Measurements from ENCODE around the gene PPIL1. TPM values are rescaled to one million over a fixed set of nuclear protein-coding genes. Genes with fewer than 3 reads are reported as not detected.

Gene PPIL1
- polyA plus RNA-seq, 1 donor from 2014 or later: 104 TPM

DNA sequence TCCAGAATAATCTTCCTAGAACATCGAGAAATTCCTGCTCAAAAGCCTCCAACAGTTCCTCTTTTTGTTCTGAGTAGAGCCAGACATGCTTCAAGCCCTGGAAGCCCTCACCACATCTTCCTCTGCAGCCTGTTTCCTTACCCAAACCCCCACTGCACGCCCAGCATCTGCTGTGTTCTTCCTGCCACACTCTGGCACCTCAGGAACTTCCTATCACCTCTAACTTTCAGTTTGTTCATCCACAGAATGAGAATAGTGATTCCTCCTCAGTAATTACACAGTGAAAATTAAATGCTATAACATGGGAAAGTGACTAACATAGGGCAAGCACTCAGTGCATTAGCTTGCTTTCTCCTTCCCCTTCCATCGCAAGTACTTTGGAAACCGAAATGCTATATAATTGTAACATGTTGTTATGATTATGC is 37.4 kb upstream of the PPIL1 start:
- H3K9ac ChIP-seq (ENCODE audit: low read length): no peak overlapping the region
- no peaks in the 10 kb centered on the region for H3K9me2 ChIP-seq (ENCODE audit: insufficient read depth, low read length)
- H3K9me3 ChIP-seq (ENCODE audit: low read length): no peaks in the 10 kb centered on the region
- no peak overlapping the region for H2AFZ ChIP-seq (ENCODE audit: low read depth, low read length)
- no peaks in the 10 kb centered on the region for H3F3A ChIP-seq (ENCODE audit: insufficient read depth, low read length, poor library complexity, severe bottlenecking)
- no peaks in the 10 kb centered on the region for H4K20me1 ChIP-seq (ENCODE audit: insufficient read depth)
- no peak overlapping the region for H3K4me2 ChIP-seq (ENCODE audit: low read length)
- H3K79me2 ChIP-seq (replicated peaks; ENCODE audit: insufficient read depth, low read length): no peaks in the 10 kb centered on the region
- no peak overlapping the region for H3K4me3 ChIP-seq (ENCODE audit: low read length)
- H3K27me3 ChIP-seq (ENCODE audit: insufficient read depth, low read depth, low read length): no peaks in the 10 kb centered on the region
- no peak overlapping the region for H3K27ac ChIP-seq (ENCODE audit: low read length)
- no peaks in the 10 kb centered on the region for H3K36me3 ChIP-seq (ENCODE audit: insufficient read depth, low read length)
- TF ChIP-seq EP300 (conservative IDR thresholded peaks at IDR 0.05; ENCODE audit: poor library complexity, severe bottlenecking) (no peak), TAF1 (IDR thresholded peaks at IDR 0.05; ENCODE audit: low read depth) (no peak), EZH2 (IDR thresholded peaks at IDR 0.05; ENCODE audit: borderline replicate concordance, insufficient read depth, low read length, poor library complexity, severe bottlenecking) (no peak), RAD21 (conservative IDR thresholded peaks at IDR 0.05) (no peak), SMC3 (conservative IDR thresholded peaks at IDR 0.05; ENCODE audit: poor library complexity) (no peak)

- H3F3A ChIP-seq (ENCODE audit: insufficient read depth, low read length, poor library complexity, severe bottlenecking): no peaks in the 10 kb centered on the region
- no peaks in the 10 kb centered on the region for H3K27me3 ChIP-seq (ENCODE audit: insufficient read depth, low read depth, low read length)
- H3K9me3 ChIP-seq (ENCODE audit: low read length): no peaks in the 10 kb centered on the region
- H3K9me2 ChIP-seq (ENCODE audit: insufficient read depth, low read length): no peaks in the 10 kb centered on the region
- no peak overlapping the region for H3K4me3 ChIP-seq (ENCODE audit: low read length)
- no peaks in the 10 kb centered on the region for H4K20me1 ChIP-seq (ENCODE audit: insufficient read depth)
- H3K27ac ChIP-seq (ENCODE audit: low read length): no peak overlapping the region
- H3K36me3 ChIP-seq (ENCODE audit: insufficient read depth, low read length): no peaks in the 10 kb centered on the region
- no peak overlapping the region for H2AFZ ChIP-seq (ENCODE audit: low read depth, low read length)
- no peak for TF ChIP-seq SMC3 (conservative IDR thresholded peaks at IDR 0.05; ENCODE audit: poor library complexity)
- H3K79me2 ChIP-seq (replicated peaks; ENCODE audit: insufficient read depth, low read length): no peaks in the 10 kb centered on the region
- H3K9ac ChIP-seq (ENCODE audit: low read length): no peak overlapping the region
- H3K4me2 ChIP-seq (ENCODE audit: low read length): no peak overlapping the region
Measured at GRCh38 chr6:36908747-36909146, 34.1 kb upstream of the PPIL1 start.

GRCh38 chr6:36907781-36908180 is 33.2 kb upstream of the PPIL1 start:
- Histone ChIP-seq H3K9ac (ENCODE audit: low read length) (no peak overlapping the region), H3F3A (ENCODE audit: insufficient read depth, low read length, poor library complexity, severe bottlenecking) (no peaks in the 10 kb centered on the region), H4K20me1 (ENCODE audit: insufficient read depth) (no peaks in the 10 kb centered on the region), H3K9me2 (ENCODE audit: insufficient read depth, low read length) (no peaks in the 10 kb centered on the region), H2AFZ (ENCODE audit: low read depth, low read length) (no peak overlapping the region), H3K4me3 (ENCODE audit: low read length) (no peak overlapping the region), H3K9me3 (ENCODE audit: low read length) (no peaks in the 10 kb centered on the region), H3K4me2 (ENCODE audit: low read length) (no peak overlapping the region), H3K27ac (ENCODE audit: low read length) (no peak overlapping the region), H3K79me2 (replicated peaks; ENCODE audit: insufficient read depth, low read length) (no peaks in the 10 kb centered on the region), H3K27me3 (ENCODE audit: insufficient read depth, low read depth, low read length) (no peaks in the 10 kb centered on the region), H3K36me3 (ENCODE audit: insufficient read depth, low read length) (no peaks in the 10 kb centered on the region)
- TF ChIP-seq SMC3 (conservative IDR thresholded peaks at IDR 0.05; ENCODE audit: poor library complexity) (no peak), MXI1 (conservative IDR thresholded peaks at IDR 0.05; ENCODE audit: poor library complexity, severe bottlenecking) (no peak), EP300 (conservative IDR thresholded peaks at IDR 0.05; ENCODE audit: poor library complexity, severe bottlenecking) (no peak), REST (IDR thresholded peaks at IDR 0.05; ENCODE audit: borderline replicate concordance) (no peak), POLR2AphosphoS5 (IDR thresholded peaks at IDR 0.05) (no peak), TAF1 (IDR thresholded peaks at IDR 0.05; ENCODE audit: low read depth) (no peak), RAD21 (conservative IDR thresholded peaks at IDR 0.05) (no peak), EZH2 (IDR thresholded peaks at IDR 0.05; ENCODE audit: borderline replicate concordance, insufficient read depth, low read length, poor library complexity, severe bottlenecking) (no peak)
- TF ChIP-seq, protein P1, sequence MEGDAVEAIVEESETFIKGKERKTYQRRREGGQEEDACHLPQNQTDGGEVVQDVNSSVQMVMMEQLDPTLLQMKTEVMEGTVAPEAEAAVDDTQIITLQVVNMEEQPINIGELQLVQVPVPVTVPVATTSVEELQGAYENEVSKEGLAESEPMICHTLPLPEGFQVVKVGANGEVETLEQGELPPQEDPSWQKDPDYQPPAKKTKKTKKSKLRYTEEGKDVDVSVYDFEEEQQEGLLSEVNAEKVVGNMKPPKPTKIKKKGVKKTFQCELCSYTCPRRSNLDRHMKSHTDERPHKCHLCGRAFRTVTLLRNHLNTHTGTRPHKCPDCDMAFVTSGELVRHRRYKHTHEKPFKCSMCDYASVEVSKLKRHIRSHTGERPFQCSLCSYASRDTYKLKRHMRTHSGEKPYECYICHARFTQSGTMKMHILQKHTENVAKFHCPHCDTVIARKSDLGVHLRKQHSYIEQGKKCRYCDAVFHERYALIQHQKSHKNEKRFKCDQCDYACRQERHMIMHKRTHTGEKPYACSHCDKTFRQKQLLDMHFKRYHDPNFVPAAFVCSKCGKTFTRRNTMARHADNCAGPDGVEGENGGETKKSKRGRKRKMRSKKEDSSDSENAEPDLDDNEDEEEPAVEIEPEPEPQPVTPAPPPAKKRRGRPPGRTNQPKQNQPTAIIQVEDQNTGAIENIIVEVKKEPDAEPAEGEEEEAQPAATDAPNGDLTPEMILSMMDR (IDR thresholded peaks at IDR 0.05; ENCODE audit: poor library complexity, severe bottlenecking): no peak

Data from neural cell (in vitro differentiated cells).